Tibial artery (tissue), 4 donors: ENCODE results near the gene DLG2.

Experiments used
- DNase-seq, 2 donors: peaks; one replicate each; pipeline ENCODE4 v3.0.0-alpha.2; 2019
- H3K27ac ChIP-seq, 2 donors: fragments of 200-600 bp; sonication (generic) in 1 of 2; 1 replicate in 1 of 2; 2 replicates in 1 of 2; pipeline ENCODE4 v1.5.1; 2018 to 2019; ENCODE audit warnings: mild to moderate bottlenecking in 1 of 2
- H3K27me3 ChIP-seq, 2 donors: fragments of 200-600 bp; sonication (generic) in 1 of 2; one replicate each; pipeline versions ENCODE4 v1.5.1 to v1.6.0; 2016 to 2019
- H3K36me3 ChIP-seq, 3 donors: fragments of 200-600 bp; sonication (generic) in 2 of 3; one replicate each; pipeline ENCODE4 v1.5.1; 2016 to 2019; ENCODE audit warnings: mild to moderate bottlenecking in 2 of 3
- H3K4me1 ChIP-seq, 4 donors: fragments of 200-600 bp; sonication (generic) in 2 of 4; 1 replicate in 3 of 4; 2 replicates in 1 of 4; pipeline ENCODE4 v1.5.1; 2016 to 2019
- H3K4me3 ChIP-seq, 2 donors: fragments of 200-600 bp; sonication (generic) in 1 of 2; 1 replicate in 1 of 2; 2 replicates in 1 of 2; pipeline ENCODE4 v1.5.1; 2018 to 2019; ENCODE audit warnings: mild to moderate bottlenecking in 2 of 2
- H3K9me3 ChIP-seq, 3 donors: fragments of 200-600 bp; sonication (generic) in 1 of 3; one replicate each; pipeline ENCODE4 v1.5.1; 2016 to 2019
- CTCF ChIP-seq, 2 experiments: fragments of 200-600 bp in 1 of 2; fragments of 450-650 bp in 1 of 2; IDR thresholded peaks; one replicate each; pipeline ENCODE4 v1.5.1; 2017 to 2019; ENCODE audit warnings: antibody characterized with exemption in 2 of 2, mild to moderate bottlenecking in 1 of 2, moderate library complexity in 1 of 2
- intact Hi-C: fragments of 100-400 bp; cut with DNase I; formaldehyde crosslinking; loops from one replicate; pipeline ENCODE4 v1.15.0; 2023; ENCODE audit warnings: low total_unique reads

The DLG2 gene

DNA sequence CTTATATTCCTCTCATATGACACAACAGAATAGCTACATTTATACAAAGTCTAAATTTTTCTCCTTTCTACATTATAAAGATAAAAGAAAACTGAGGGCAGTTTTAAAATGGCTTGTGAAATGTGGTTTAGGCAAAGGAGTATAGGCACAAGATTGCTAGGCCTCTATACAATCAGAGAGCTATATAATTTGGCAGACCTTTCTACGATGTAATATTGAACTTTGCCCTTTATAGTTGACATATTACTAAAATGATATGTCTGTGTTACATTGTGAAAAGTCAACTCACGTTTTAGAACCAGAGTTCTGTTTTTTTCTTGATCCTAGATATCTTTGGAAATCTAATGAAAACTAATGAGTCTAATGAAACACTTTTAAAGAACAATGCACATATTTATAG, 430.2 kb downstream of the DLG2 start:
- Histone ChIP-seq H3K4me1 (no peaks in the 10 kb centered on the region), H3K4me3 (no peak overlapping the region), H3K27me3 (no peaks in the 10 kb centered on the region), H3K36me3 (no peaks in the 10 kb centered on the region), H3K9me3 (peaks cover 0 to 9% (median 9%) of the 10 kb centered on the region in 3 donors), H3K27ac (no peak overlapping the region)
- intact Hi-C loops = no loop called here
- no peak for TF ChIP-seq CTCF (IDR thresholded peaks at IDR 0.05)
- DNase-seq = no peak

- no peaks in the 10 kb centered on the region for H3K4me1 ChIP-seq
- no peak overlapping the region for H3K27ac ChIP-seq
- H3K27me3 ChIP-seq = no peaks in the 10 kb centered on the region
- TF ChIP-seq CTCF (IDR thresholded peaks at IDR 0.05) = no peak
- no peak for DNase-seq
- intact Hi-C loops = no loop called here
- no peak overlapping the region for H3K4me3 ChIP-seq
- H3K9me3 ChIP-seq = peaks cover 0 to 3% (median under 1%) of the 10 kb centered on the region in 3 donors
- no peaks in the 10 kb centered on the region for H3K36me3 ChIP-seq
Observed at GRCh38 chr11:85195934-85196333, 431.2 kb downstream of the DLG2 start.

GRCh38 chr11:85187992-85188391, 439.2 kb downstream of the DLG2 start:
- Histone ChIP-seq H3K4me3 (no peak overlapping the region), H3K9me3 (no peaks in the 10 kb centered on the region), H3K36me3 (no peaks in the 10 kb centered on the region), H3K27ac (no peak overlapping the region), H3K4me1 (peaks cover 0 to 13% (median 0%) of the 10 kb centered on the region in 4 donors), H3K27me3 (no peaks in the 10 kb centered on the region)
- DNase-seq = no peak
- intact Hi-C loops = no loop called here
- TF ChIP-seq CTCF (IDR thresholded peaks at IDR 0.05) = no peak

DNA sequence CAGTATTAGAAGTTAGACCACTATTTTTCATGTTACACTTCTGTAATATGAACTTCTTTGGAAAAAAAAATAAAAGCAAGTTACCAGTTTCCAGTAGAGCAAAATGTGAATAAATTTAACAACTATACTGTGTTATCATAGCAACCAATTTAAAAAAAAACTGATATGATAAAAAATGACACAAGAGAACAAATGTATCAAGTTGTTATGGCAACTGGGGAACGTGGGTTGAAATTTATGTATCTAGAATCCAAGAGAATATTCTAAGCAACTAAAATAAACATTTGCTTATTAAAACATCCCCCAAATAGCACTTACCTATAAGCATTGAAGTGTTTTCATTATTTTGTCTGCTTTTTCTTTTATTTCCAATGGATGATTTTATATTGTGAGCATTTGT, 442.4 kb downstream of the DLG2 start:
- Histone ChIP-seq H3K4me3 (no peak overlapping the region), H3K27ac (no peak overlapping the region)
- intact Hi-C loops = no loop called here

DNA sequence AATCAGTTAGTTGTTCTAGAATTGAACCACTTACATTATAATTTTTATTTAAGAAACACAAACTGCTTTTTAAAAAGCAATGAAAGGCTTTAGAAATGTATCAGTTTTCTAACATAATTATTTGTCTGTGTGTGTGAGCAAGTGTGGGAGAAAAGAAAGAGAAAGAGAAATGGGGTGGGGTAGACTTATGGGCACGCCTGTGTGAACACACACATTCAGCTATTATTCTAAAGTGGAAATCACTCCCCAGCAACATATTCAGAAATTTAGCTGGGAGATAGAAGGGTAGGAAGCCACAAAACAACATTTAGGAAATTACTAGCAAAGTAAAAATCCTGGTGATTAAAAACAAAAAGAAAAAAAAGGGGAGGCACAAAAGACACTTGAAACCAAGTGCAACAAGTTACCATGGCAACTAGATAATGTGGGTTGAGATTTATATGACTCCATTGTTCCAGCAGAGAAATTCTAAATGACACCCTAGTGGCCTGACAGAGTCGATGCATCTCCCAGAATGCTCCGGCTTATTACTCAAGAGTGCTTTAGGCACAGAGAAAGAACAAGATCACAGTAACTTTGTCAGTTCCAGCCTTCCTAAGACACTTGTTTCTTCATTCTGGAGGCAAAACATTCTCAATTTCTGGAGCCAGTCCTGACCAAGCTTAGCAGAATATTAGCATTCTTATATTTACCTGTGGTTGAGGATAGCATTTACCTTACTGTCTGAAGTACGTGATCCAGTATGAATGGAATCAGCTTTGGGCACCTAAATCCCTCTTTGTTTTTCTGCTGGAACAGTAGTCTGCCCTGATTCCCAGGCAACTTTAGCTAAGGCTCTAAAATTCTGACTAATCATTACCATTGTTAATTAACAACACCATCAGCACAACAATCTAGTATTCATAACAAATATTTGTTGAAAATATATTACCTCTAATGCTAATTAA, 444.4 kb downstream of the DLG2 start:
- H3K27ac ChIP-seq = no peak overlapping the region
- H3K4me3 ChIP-seq = no peak overlapping the region
- no peaks in the 10 kb centered on the region for H3K9me3 ChIP-seq
- peaks cover 0 to 9% (median 0%) of the 10 kb centered on the region in 4 donors for H3K4me1 ChIP-seq
- no peaks in the 10 kb centered on the region for H3K27me3 ChIP-seq
- no peak for DNase-seq
- intact Hi-C loops = no loop called here
- no peak for TF ChIP-seq CTCF (IDR thresholded peaks at IDR 0.05)
- H3K36me3 ChIP-seq = no peaks in the 10 kb centered on the region

More for the DNA sequence above, 442.4 kb downstream of the DLG2 start:
- H3K27me3 ChIP-seq = no peaks in the 10 kb centered on the region
- no peaks in the 10 kb centered on the region for H3K9me3 ChIP-seq
- H3K4me1 ChIP-seq = peaks cover 0 to 13% (median 0%) of the 10 kb centered on the region in 4 donors
- DNase-seq = no peak
- no peak for TF ChIP-seq CTCF (IDR thresholded peaks at IDR 0.05)
- H3K36me3 ChIP-seq = no peaks in the 10 kb centered on the region
